Activated CD8-positive, alpha-beta memory T cell treated with anti-CD3 and anti-CD28 coated beads for 24 hours (primary cell): ENCODE results near the gene ACAD8.
"Not testable (repeated sequence)": the region's sequence is repeated elsewhere in the genome, so short reads cannot be mapped to it uniquely, and the experiment has no call there.

Experiments used
- DNase-seq: peaks from one replicate; pipeline ENCODE4 v3.0.0-alpha.2; 2020

ACAD8 gene

DNA sequence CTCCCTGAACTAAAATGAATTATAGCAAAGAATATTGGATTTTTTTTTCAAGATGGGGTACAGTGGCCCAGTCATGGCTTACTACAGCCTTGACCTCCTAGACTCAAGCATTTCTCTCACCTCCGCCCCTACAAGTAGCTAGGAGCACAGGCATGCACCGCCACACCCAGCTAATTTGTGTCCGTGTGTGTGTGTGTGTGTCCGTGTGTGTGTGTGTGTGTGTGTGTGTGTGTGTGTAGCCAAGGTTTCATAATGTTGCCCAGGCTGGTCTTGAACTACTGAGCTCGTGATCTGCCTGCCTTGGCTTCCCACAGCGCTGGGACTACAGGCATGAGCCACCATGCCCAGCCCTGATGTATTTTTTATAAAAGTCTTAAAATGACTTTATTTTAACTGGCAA lies 12.8 kb upstream of the ACAD8 start:
- DNase-seq, result no peak

DNA sequence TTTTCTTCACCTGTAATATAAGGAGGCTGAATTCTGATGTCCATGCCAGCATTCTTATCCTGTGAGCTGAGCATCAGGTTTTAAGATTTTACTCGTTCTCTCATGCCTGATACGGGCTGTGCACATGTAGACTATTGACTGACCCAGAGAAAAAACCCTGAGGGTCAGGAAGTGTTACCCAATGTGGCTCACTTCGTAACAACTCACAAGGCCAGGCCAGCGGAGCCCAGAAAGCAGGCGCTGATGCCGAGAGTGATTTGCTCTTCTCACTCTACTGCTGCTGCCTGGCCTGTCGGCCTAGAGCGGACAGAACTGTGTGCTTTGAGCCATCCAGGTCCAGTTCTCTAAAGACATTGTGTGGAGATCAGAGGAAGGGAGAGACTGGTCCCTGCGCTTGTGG lies 11.0 kb upstream of the ACAD8 start:
- DNase-seq, result no peak

DNA sequence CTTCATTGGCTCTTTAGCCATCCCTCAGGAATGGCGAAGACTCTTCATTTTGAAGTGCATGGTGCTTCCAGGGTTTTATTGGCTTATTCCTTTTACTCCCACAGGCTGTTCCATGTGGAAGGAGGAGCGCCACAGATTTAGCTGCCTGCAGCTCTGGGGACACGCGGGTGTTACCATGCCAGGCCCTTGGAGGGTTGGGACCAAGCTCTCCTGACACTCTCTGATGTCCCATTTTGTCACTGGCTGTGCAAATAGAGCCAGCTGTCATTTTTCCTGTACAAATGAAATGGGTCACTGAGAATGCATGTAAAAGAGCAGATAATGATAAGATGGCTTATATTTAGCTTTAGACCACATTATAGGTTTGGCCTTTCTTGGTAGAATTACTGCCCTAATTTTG lies 9.5 kb upstream of the ACAD8 start:
- DNase-seq, result no peak

DNA sequence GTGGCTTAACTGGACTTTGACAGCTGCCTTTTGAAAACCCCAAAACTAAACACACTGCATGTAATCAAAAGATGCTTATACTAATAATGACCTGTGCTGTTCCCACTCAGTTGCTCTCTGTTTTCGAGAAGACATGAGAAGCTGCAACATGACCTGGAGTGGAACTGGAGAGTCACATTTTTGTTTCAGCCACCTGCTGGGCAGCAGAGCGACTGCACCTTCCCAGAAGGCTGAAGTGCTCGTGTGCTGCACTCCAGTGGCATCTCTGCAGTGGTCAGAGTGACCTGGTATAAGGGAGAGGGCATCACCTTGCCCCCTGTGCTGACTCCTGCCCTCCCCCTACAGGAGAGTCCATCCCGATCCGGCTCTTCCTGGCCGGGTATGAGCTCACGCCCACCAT lies 8.8 kb upstream of the ACAD8 start:
- DNase-seq, result no peak

DNA sequence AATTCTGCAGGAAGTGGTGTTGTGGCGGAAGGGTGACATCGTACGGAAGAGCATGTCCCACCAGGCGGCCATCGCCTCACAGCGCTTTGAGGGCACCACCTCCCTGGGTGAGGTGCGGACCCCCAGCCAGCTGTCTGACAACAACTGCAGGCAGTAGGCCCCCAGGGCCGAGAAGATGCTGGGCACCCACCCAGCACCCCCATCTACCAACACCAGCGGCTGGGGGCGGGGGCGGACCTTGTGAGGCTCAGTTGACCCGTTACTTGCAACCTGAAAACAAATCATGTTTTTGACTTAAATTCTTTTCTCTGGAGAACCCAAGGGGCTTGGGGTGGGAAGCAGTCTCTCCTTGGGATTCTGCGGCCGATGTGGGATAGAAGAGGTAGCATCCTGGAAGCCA lies 7.9 kb upstream of the ACAD8 start:
- no peak for DNase-seq

DNA sequence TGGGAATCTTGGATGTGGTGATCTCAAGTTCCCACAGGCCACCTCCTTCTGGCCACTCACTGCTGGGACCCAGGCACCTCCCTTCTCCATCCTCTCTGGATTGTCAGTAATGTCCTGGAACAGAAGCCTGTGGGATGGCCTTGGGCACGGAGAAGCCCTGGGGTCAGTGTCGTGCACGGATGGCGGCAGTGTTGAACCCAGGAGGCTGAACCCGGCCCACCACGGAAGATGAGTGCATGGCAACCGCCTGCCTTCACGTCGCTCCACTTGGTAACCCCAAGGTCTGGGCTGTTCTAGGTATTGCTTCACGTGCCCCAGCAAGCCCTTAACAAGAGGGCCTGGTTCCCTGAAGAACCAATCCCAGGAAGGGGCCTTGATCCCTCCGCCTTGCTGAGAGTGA lies 7.3 kb upstream of the ACAD8 start:
- no peak for DNase-seq

DNA sequence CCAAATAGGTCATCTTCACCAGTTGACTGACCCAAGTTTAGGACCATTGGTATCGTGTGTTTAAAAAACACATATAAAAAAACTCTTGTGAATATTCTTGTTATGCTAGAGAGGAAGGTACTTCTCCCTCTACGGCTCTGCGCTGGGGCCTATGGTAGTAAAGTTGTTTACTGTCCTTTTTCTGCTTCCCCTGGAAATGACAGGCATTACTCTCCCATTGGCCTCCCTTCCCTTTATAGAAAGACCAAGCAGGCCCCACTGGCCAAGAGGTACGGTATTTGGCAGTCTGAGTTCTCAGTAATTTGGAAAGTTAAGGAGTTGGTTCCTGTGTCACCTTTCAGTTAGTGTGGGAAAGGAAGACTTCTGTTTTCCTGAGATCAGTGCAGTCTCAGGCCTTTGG lies 6.7 kb upstream of the ACAD8 start:
- DNase-seq, result no peak

DNA sequence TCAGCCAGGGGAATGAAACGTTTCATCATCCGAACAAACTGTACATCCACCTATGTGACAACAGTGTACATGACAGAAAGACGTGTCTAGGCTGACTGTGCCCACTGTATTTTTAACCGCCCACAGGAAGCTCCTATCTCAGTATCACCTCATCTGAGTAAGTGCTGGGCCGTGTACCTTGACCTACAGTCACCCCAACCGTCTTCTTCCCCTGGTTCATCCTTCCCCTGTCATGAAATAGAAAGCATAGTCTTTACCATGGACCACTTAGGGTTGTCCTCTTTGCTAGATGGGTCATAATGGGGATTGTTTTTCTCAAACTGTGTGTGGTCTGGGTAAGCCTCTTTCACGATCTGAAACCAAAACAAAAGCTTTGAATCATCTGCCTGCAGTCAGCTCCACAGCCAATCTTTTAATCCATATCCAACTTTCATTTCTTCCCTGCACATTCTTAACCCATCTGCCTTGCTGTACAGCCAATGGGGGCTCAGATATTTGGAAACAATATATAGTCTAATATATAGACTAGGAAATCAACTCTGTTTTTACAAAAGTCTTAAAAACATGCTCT lies 4.4 kb upstream of the ACAD8 start:
- DNase-seq, result no peak

DNA sequence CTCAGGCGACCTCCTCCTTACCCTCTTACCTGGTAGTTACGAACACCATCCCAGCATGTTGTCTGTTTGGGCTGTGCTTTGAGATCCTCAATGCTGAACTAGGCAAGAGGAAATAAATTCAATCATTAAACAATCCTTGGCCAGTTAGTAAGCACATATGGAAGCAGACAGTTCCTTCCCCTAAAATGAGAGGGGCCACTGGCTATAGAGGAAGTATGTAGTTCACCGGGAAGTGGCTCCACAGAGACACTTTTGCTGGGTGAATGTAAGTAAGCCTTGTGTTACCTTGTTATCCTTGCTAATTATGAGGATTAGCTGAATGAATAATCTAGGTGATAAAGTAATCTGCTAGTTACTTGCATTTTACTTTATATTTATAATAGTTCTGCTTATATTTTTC lies 3.1 kb upstream of the ACAD8 start:
- DNase-seq, result no peak

DNA sequence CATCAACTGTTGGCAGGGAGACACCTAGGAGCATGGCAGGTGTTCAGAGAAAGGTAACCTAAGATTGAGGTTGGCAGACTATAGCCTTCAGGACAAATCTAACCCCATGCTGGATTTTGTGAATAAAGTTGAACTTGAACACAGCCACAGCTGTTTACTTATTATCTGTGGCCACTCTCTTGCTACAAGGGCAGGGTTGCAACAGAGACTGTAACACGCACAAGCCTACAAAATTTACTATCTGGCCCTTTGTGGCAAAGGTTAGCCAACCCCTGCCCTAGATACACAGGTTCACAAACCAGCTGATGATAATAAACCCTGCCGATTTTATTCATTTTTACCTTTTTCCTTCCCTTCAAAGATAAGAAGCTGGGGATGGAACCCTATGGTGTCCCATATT lies 2.7 kb upstream of the ACAD8 start:
- DNase-seq, result no peak

DNA sequence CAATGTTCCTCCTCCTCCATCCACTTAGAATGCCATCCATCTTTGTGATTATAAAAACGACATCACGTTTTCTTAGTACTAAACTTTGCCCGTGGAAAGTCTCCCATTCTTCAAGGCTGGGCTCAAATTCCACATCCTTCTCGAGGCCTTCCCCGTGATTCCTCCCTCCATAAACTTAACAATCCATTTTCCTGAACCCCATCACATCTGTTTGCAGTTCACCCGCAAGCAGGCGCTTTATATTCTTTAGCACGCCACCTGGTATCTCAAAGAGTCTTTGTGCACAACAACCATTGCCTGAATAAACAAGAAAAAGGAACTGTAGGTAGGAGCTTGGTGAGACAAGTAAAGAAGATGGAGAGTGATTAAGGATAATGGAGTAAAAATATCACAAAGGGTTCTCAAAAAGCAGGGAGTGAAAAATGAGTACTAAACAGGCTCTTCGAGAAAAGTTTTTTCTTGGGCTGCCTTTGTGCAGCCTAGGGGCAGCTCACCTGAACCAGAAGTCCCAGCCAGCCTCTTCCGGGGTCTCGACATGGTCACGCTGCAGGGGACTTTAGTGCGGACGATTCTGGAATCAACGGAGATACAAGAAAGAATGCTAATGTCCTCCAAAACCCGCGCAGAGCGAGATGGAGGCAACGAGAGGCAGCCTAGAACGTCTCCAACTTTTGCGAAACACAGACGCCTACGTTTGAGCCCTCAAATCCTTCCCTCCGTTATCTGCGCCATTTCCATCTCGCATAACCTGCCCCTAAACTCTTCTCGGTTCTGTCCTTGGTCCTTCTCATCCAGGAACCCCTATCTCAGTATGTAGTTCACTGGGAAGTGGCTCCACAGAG lies 801 bp upstream of the ACAD8 start:
- peak; percentile 75 for DNase-seq

DNA sequence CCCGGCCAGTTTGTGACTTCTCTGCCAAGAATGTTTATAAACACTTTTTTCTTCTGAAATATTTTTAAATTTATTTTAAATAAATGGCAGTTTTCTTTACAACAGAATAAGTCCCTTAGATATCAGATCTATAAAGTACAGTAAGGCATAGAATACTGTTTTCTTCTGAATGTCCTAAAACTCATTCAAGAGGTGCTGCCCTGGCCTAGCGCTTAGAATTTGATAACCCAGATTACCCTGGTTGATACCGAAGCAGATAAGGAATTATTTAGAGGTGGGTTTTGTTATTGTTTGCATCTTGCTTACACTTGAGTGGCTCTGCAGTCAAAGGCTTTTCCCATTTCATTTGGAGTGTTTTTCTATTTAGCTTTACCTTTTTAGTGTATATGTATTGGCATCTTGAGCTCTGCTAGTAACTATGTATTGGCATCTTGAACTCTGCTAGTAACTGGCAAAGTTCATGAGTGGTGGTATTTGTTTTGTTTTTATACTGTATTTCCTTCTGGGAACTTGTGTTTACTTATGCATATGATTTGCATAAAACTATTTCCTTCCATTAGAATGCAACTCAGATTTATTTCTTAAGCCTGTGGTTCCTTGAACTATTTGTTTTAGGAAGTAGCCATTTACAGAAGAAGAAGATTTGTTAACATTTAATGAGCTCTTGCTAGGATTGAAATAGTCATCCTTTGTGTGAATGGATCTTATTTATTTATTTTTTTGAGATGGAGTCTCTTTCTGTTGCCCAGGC lies 1.2 kb downstream of the ACAD8 start:
- DNase-seq, result no peak

DNA sequence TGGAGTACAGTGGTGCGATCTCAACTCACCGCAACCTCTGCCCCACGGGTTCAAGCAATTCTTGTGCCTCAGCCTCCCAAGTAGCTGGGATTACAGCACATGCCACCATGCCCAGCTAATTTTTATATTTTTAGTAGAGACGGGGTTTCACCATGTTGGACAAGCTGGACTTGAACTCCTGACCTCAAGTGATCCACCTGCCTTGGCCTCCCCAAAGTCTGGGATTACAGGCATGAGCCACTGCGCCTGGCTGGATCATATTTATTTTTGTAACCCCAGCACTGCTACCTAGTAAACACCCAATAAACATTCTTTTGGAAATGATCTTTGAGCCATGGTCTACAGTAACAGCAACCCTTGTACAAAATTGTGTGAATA lies 1.8 kb downstream of the ACAD8 start:
- not testable (repeated sequence) for DNase-seq

DNA sequence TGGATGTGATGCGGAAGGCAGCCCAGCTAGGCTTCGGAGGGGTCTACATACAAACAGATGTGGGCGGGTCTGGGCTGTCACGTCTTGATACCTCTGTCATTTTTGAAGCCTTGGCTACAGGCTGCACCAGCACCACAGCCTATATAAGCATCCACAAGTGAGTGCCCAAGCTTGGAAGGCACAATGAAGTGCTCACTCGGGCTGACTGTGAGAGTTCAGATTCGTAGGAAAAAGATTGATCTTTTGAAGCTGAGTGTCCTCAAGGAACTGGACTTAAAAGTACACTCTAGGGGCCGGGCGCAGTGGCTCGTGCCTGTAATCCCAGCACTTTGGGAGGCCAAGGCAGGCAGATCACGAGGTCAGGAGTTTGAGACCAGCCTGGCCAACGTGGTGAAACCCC lies 3.7 kb downstream of the ACAD8 start:
- no peak for DNase-seq

DNA sequence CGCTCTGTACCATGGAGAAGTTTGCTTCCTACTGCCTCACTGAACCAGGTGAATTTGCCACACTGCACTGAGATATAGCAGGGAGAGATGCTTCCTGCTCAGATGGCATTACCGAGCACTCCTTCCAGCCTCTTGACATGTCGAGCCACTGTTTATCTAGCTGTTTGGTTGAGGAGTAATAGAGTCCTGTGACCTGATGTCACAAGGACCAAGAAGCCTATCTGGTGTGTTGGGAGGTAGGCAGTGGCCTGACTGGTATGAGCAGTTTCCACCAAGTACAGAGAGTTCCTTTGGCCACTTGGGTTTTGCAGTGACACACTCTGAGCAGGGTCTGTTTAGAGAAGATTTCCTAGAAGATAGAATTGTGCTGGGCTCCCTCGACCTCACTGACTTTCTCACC lies 5.2 kb downstream of the ACAD8 start:
- no peak for DNase-seq

DNA sequence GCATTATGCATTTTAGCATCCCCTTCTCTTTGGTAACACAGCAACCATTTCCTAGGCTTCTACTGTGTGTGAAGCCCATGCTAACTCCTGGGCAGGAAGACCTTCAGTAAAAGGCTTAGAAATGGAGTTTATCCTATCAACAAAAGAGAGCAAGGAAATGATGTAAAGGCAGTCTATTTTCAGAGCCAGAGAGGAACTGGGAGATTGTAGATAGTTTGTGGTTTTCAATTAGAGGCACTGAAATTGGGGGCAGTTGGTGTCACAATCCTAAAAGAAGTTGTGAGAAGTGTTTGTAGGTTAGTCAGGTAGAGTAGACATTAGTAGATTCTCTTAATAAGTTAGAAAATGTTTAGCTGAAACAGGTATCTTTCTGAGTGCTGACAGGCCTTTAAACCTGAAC lies 7.1 kb downstream of the ACAD8 start:
- DNase-seq, result no peak

DNA sequence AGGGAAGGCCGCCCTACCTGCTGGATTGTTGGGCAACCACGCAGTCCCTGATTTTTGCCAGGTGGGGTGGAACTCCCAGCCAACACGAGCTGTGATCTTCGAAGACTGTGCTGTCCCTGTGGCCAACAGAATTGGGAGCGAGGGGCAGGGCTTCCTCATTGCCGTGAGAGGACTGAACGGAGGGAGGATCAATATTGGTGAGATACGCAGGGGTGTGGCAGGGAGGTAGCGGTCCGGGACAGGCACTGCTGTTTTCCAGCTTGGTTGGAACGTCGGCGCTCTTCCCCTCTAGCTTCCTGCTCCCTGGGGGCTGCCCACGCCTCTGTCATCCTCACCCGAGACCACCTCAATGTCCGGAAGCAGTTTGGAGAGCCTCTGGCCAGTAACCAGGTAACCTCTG lies 7.6 kb downstream of the ACAD8 start:
- no peak for DNase-seq

DNA sequence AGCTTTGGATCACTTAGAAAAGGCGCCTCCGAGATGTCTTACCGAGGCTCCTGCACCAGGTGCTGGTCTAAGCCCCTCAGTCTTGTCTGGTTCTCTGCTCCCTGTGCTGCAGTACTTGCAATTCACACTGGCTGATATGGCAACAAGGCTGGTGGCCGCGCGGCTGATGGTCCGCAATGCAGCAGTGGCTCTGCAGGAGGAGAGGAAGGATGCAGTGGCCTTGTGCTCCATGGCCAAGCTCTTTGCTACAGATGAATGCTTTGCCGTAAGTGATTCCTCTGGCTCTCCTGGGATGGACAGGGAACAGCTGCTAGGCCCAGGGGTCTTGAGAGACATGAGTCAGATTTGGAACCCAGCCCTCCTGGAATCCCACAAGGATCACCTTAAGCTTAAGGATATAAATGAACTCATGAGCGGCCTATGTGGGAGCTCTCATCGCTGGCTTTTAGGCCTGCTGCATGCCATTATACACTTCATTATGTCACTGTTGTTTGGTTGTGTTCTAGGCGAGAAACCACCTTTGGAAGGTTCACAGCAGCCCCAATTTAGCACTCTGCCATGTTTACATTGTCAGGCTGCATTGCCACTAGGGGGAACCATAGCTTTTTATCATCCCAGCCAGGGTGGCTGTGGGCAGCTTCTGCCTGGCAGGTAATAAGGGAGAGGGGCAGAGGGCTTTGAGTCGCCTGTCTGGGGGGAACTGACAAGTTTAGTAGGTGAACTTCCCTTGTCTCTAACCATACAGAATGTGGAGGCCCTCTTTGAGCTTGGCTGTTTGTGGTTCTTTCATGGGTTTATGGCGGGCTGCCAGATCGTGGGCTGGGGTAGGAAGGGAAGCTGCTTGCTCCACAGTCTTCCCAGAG lies 8.5 kb downstream of the ACAD8 start:
- DNase-seq, result peak; percentile 68

DNA sequence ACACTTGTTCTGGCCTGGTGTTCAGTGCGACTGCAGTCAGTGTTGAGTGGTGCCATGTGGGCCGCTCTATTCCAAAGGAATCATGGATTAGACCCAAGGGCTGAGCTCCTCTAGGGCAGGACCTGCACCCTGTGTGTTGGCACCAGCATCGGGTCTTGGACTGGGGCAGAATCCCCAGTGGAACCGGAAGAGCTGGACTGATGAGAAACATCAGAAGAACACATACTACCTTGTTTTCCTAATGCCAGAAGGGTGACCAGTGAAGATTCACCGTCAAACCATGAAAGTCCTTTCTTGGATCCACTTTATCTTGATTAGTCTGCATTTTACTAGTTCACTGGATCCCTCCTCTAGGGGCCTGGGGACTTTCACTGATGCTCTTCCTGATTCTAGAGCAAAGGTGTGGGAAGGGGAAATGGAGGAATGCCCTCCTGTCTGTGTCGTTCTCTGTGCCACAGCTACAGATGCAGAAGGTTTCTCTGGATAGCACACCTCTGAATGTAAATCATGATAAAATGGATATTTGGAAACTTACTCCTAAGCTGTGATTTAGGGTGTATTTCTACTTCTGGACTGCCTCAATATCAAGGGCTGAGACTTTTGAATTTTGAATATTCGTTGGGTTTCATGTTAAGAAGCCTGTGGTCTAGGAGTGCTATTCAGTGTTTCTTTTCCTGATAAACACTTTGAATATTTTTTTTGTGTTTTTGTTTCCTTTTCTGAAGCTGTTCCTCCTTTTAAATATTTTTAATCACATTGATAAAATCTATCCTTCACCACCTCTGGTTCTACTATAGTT lies 11.8 kb downstream of the ACAD8 start:
- DNase-seq, result no peak

DNA sequence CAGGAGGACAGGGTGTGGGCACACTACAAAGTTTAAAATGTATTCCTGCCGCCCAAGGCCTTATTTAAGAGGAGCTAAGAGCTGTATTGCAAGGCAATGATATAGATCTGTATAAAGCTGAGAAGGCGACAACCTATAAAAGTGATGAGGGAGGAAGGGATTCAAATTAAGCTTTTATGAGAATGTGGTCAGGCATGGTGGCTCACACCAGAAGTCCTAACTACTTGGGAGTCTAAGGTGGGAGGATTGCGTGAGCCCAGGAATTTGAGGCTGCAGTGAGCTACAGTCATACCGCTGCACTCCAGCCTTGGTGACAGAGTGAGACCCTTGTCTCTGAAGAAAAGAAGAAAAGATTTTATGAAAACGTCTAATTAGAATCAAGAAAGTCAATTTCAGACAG lies 13.1 kb downstream of the ACAD8 start:
- DNase-seq, result no peak

DNA sequence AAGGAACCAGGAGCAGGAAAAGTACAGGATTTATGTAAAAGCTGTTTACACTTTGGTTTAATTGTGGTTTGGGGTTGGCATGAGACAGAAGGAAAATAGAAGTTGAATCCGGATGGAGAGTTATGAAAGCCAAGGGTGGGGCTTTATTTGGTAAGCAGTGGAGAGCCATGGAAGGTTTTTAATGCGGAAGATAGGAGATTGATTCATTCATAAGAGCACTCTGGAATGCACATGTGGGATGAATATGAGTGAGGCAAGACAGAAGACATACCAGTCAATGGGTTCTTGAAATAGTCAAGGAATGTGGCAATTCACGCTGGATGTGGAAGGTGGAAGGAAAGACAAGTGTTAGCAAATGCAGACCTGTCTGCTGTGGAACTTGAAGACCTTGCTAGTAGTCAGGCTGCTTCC lies 13.5 kb downstream of the ACAD8 start:
- DNase-seq, result no peak

DNA sequence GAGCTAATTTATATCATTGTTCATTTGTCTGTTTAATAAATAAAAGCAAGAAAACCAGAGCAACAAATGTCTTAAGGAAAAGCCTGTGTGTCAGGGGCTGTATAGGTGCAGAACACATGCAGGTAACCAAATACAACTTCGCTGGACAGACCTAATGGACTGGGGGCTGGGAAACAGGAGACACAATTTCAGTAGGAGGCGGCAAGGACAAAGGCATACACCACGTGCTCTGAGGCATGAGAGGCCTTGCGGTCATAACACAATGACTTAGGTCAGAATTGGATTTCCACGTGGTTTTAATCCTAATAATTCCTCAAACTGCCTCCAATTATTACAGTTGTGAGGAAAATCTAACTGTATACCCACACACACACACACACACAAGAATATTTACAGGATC lies 14.1 kb downstream of the ACAD8 start:
- DNase-seq, result no peak
